ENCODE measurements around the gene EFHD1. TPM values are rescaled to one million over a fixed set of nuclear protein-coding genes. Genes with fewer than 3 reads are reported as not detected.

Gene EFHD1
- total RNA-seq, 1 donor from 2014 or later = 15.7 TPM

GRCh38 chr2:232721261-232721660 is 87.9 kb downstream of the EFHD1 start:
- H3K27ac Mint-ChIP-seq (ENCODE audit: unreplicated experiment) = no peak overlapping the region
- Histone ChIP-seq H4K20me1 (ENCODE audit: insufficient read depth, low read length) (peaks cover 77% of the 10 kb centered on the region), H3K4me3 (ENCODE audit: insufficient read depth, low read depth, low read length) (no peak overlapping the region), H3K9ac (ENCODE audit: low read length) (no peak overlapping the region), H3K27ac (ENCODE audit: low read depth, low read length) (no peak overlapping the region), H3K4me2 (ENCODE audit: low read length) (no peak overlapping the region), H2AFZ (ENCODE audit: low read depth, low read length) (no peak overlapping the region), H3K9me3 (ENCODE audit: insufficient read depth, low read depth, low read length) (no peaks in the 10 kb centered on the region), H3K36me3 (ENCODE audit: insufficient read depth, low read length) (peaks cover 7% of the 10 kb centered on the region), H3K27me3 (ENCODE audit: insufficient read depth, low read length) (no peaks in the 10 kb centered on the region), H3K79me2 (ENCODE audit: insufficient read depth, low read length) (peaks cover 91% of the 10 kb centered on the region), H3K4me1 (ENCODE audit: insufficient read depth, low read length) (no peaks in the 10 kb centered on the region)
- H3K4me1 Mint-ChIP-seq (ENCODE audit: low read depth, unreplicated experiment) = peaks cover 7% of the 10 kb centered on the region
- H3K9me3 Mint-ChIP-seq (ENCODE audit: unreplicated experiment) = no peaks in the 10 kb centered on the region
- H3K36me3 Mint-ChIP-seq (ENCODE audit: low read depth, unreplicated experiment) = peaks cover 8% of the 10 kb centered on the region
- TF ChIP-seq EZH2 (IDR thresholded peaks at IDR 0.05; ENCODE audit: insufficient read depth, low read length) = no peak
- no peak for TF ChIP-seq CTCF (IDR thresholded peaks at IDR 0.05; ENCODE audit: insufficient read depth, low read depth, low read length)
- H3K4me3 Mint-ChIP-seq (ENCODE audit: unreplicated experiment) = no peak overlapping the region
- FAIRE-seq = no peak
- H3K27me3 Mint-ChIP-seq (ENCODE audit: low read depth, unreplicated experiment) = no peaks in the 10 kb centered on the region
- no peak for DNase-seq (ENCODE audit: low read depth)

- H3K27ac Mint-ChIP-seq (ENCODE audit: unreplicated experiment) = no peak overlapping the region
- H3K9me3 Mint-ChIP-seq (ENCODE audit: unreplicated experiment) = no peaks in the 10 kb centered on the region
- H3K4me3 Mint-ChIP-seq (ENCODE audit: unreplicated experiment) = no peak overlapping the region
These were observed 88.5 kb downstream of the EFHD1 start for GRCh38 chr2:232721882-232722281.

More at GRCh38 chr2:232721882-232722281, 88.5 kb downstream of the EFHD1 start:
- H3K27ac ChIP-seq (ENCODE audit: low read depth, low read length) = no peak overlapping the region
- no peaks in the 10 kb centered on the region for H3K27me3 Mint-ChIP-seq (ENCODE audit: low read depth, unreplicated experiment)
- H3K4me3 ChIP-seq (ENCODE audit: insufficient read depth, low read depth, low read length) = no peak overlapping the region
- no peaks in the 10 kb centered on the region for H3K4me1 ChIP-seq (ENCODE audit: insufficient read depth, low read length)
- no peak overlapping the region for H3K4me2 ChIP-seq (ENCODE audit: low read length)
- peaks cover 72% of the 10 kb centered on the region for H4K20me1 ChIP-seq (ENCODE audit: insufficient read depth, low read length)
- H3K9ac ChIP-seq (ENCODE audit: low read length) = no peak overlapping the region
- TF ChIP-seq EZH2 (IDR thresholded peaks at IDR 0.05; ENCODE audit: insufficient read depth, low read length) (no peak), CTCF (IDR thresholded peaks at IDR 0.05; ENCODE audit: insufficient read depth, low read depth, low read length) (no peak)
- peaks cover 8% of the 10 kb centered on the region for H3K36me3 Mint-ChIP-seq (ENCODE audit: low read depth, unreplicated experiment)
- peaks cover 7% of the 10 kb centered on the region for H3K36me3 ChIP-seq (ENCODE audit: insufficient read depth, low read length)
- H3K79me2 ChIP-seq (ENCODE audit: insufficient read depth, low read length) = peaks cover 87% of the 10 kb centered on the region
- no peak overlapping the region for H2AFZ ChIP-seq (ENCODE audit: low read depth, low read length)
- FAIRE-seq (no peak), DNase-seq (ENCODE audit: low read depth) (no peak)
- no peaks in the 10 kb centered on the region for H3K9me3 ChIP-seq (ENCODE audit: insufficient read depth, low read depth, low read length)
- no peaks in the 10 kb centered on the region for H3K27me3 ChIP-seq (ENCODE audit: insufficient read depth, low read length)
- H3K4me1 Mint-ChIP-seq (ENCODE audit: low read depth, unreplicated experiment) = peaks cover 7% of the 10 kb centered on the region

All from astrocyte (in vitro differentiated cells and primary cell).